HepG2 (cell line): ENCODE measurements around the gene SHOX.

Experiments
- EZH2 ChIP-seq: conservative IDR thresholded peaks from 2 replicates; pipeline ENCODE4 v1.6.1; 2012; ENCODE audit warnings: mild to moderate bottlenecking, low read depth, low read length, moderate library complexity
- MYC ChIP-seq: sonication (generic); formaldehyde crosslinking; IDR thresholded peaks from 2 replicates; pipeline ENCODE4 v1.9.0; 2021; ENCODE audit warnings: missing genetic modification reagents, borderline replicate concordance
- NR2C2 ChIP-seq: sonication (generic); formaldehyde crosslinking; IDR thresholded peaks from 2 replicates; pipeline ENCODE4 v1.4.0; 2020; ENCODE audit warnings: missing genetic modification reagents, mild to moderate bottlenecking, moderate library complexity, borderline replicate concordance
- SMC3 ChIP-seq: IDR thresholded peaks from 2 replicates; pipeline ENCODE4 v1.6.1; 2011; ENCODE audit warnings: low read length, improper control_type of control experiment
- SRF ChIP-seq: IDR thresholded peaks from 2 replicates; pipeline ENCODE4 v1.6.1; 2011; ENCODE audit warnings: mild to moderate bottlenecking, low read depth, low read length, moderate library complexity
- SUZ12 ChIP-seq: fragments of 150-350 bp; IDR thresholded peaks from 2 replicates; pipeline ENCODE4 v1.6.1; 2014; ENCODE audit warnings: low read depth, low read length
- TBL1XR1 ChIP-seq: fragments of 150-350 bp; IDR thresholded peaks from 2 replicates; pipeline ENCODE4 v1.6.1; 2014; ENCODE audit warnings: borderline replicate concordance, low read length; ENCODE audit not compliant: partially characterized antibody
- TBP ChIP-seq: sonication (generic); formaldehyde crosslinking; IDR thresholded peaks from 2 replicates; pipeline ENCODE4 v1.5.0; 2020; ENCODE audit warnings: missing genetic modification reagents
- TOE1 ChIP-seq: sonication (generic); formaldehyde crosslinking; IDR thresholded peaks from 2 replicates; pipeline ENCODE4 v1.4.0; 2020; ENCODE audit warnings: mild to moderate bottlenecking, missing genetic modification reagents
- ZBTB40 ChIP-seq, 2 experiments: fragments of 450-650 bp in 1 of 2; sonication (generic) in 1 of 2; formaldehyde crosslinking in 1 of 2; IDR thresholded peaks; 2 replicates each; pipeline versions ENCODE4 v1.6.1 to v1.8.0; 2016 to 2022; ENCODE audit warnings: antibody characterized with exemption in 1 of 2, mild to moderate bottlenecking in 1 of 2, missing genetic modification reagents in 1 of 2
- ZBTB8A ChIP-seq: sonication (generic); formaldehyde crosslinking; IDR thresholded peaks from 2 replicates; pipeline ENCODE4 v1.4.0; 2020; ENCODE audit warnings: mild to moderate bottlenecking, low read depth, missing genetic modification reagents, borderline replicate concordance
- ZNF292 ChIP-seq: sonication (generic); formaldehyde crosslinking; IDR thresholded peaks from 2 replicates; pipeline ENCODE4 v1.8.1; 2022; ENCODE audit warnings: mild to moderate bottlenecking, low read depth, missing genetic modification reagents, borderline replicate concordance
- ZNF563 ChIP-seq: sonication (generic); formaldehyde crosslinking; IDR thresholded peaks from 2 replicates; pipeline ENCODE4 v1.8.0; 2022; ENCODE audit warnings: mild to moderate bottlenecking, moderate library complexity, missing genetic modification reagents

GRCh38 chrX:617891-618290 lies 12.7 kb upstream of the SHOX start:
- TF ChIP-seq EZH2 (no peak), SUZ12 (no peak), SMC3 (no peak), SRF (no peak), MYC (no peak), ZBTB8A (CRISPR knock-in tag) (no peak), NR2C2 (CRISPR knock-in tag) (no peak), TBP (CRISPR knock-in tag) (no peak), ZNF563 (no peak), TOE1 (no peak), TBL1XR1 (no peak), ZNF292 (no peak), ZBTB40 (IDR thresholded peaks at IDR 0.05) (no peak), ZBTB40 (CRISPR knock-in tag; IDR thresholded peaks at IDR 0.05) (no peak)
